Head of caudate nucleus (tissue), 42 donors: ENCODE data around the gene ZP2.
A peak's percentile ranks its signal among the peaks of the same experiment; 100 is the strongest.
"Not testable (repeated sequence)": the region's sequence is repeated elsewhere in the genome, so short reads cannot be mapped to it uniquely, and the experiment has no call there.

Experiments used
- DNase-seq, 42 donors: peaks; one replicate each; pipeline versions ENCODE4 v3.0.0 to v3.0.0-alpha.2; 2020 to 2021; ENCODE audit warnings: mixed read lengths in 7 of 42
- intact Hi-C: fragments of 100-400 bp; cut with DNase I; formaldehyde crosslinking; loops from one replicate; pipeline ENCODE4 v1.15.0; 2022

The ZP2 gene

DNA sequence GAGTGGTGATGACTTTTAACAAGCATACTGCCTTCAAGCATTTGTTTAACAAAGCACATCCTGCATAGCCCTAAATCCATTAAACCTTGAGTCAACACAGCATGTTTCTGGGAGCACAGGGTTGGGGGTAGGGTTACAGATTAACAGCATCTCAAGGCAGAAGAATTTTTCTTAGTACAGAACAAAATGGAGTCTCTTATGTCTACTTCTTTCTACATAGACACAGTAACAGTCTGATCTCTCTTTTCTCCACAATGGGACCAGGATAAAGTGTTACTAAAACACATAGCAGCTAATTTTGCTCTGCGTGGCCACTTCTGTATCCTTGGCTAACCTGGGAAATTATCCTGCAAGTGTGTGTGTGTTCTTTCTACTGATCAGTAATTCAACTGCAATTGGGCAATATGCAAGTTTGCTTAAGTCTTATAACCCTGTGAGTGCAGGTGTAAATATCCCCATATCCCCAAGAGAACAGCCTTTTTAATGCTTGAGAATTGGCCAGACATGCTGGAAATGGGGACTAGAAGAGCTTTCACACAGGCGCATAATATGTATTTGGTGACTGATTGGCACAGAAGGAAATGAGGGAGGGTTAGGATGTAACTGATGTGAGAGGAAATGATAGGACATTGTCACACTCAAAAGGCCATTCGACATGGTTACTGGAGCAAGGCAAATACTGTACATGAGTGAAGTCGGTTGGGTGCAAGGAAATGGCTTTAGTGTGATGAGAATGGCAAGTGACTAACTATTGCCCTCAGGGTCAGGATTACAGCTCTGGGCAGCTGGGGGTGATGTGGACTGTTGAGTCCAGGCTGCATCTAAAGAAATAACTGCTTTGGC is 11.3 kb upstream of the ZP2 start:
- DNase-seq: no peak
- intact Hi-C loops: no loop called here

DNA sequence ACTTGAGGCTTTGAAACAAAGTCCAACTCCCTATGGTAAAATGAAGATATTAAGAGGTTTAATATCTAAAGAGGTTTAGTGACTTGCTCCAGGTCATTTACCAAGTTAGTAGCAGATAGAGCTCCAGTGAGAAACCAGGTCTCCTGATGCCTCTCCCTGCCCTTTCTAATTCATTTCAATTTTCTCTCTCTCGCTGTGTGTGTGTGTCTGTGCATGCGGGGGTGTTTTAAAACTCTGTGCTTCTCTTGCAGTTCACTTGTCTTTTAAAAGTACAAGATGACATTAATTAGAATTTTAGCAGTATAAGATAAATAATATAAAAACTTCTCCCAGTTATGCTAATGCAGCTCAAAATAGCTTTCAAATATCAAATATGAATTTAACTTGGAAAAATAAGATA is 8.2 kb upstream of the ZP2 start:
- peak in 26 of 42 donors; percentile 10 to 73 (median 34) for DNase-seq
- intact Hi-C loops: no loop called here

DNA sequence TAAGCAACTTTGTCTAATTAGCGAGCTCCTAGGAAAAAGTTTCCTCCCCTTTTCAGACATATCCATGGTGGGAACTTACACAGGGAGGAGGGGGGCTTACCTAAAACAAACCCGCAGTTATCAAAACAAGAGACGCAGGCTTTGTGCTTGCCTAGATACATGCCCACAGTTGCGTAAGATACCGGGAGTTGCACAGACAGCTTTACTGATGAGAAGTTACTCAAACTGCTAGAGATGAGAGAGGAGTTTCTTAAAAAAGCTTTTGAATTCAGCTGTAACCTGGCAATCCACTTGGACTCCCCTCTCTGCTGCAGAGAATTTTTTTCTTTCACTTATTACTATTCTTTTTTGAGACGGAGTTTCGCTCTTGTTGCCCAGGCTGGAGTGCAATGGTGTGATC is 6.8 kb upstream of the ZP2 start:
- DNase-seq: peak in 28 of 42 donors; percentile 6 to 74 (median 32)
- intact Hi-C loops: no loop called here

DNA sequence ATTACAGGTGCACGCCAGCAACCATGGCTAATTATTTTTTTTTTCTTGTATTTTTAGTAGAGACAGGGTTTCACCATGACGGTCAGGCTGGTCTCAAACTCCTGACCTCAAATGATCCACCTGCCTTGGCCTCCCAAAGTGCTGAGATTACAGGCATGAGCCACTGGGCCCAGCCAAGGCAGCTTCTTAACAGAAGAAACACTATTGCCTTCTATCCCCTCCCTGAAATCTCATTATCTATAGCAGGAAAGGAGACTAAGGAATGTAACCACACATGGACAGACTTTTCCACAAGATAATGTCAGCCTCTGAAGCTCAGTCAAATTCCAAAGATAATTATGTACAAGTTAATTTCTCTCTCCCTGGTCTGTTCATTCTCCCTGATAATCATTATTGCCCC is 5.7 kb upstream of the ZP2 start:
- DNase-seq: no peak
- intact Hi-C loops: no loop called here

DNA sequence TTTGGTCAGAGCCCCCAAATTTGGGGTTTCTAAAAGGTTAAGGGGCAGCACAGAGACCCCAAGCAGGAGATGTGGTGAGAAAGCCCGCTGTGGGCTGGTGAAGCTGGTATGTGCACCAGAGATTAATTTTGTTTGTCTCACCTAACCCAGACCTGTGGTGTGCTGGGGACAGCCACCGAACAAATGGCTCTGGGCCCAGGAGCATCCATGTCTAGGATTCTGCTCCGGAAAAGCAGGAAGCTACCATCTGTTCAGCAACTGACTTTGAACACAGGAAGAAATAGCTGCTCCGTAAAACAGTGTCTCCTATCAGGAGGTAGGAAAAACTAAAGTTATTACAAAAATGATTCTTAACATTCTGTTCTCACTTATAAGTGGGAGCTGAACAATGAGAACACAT is 2.7 kb upstream of the ZP2 start:
- no peak for DNase-seq
- intact Hi-C loops: no loop called here

DNA sequence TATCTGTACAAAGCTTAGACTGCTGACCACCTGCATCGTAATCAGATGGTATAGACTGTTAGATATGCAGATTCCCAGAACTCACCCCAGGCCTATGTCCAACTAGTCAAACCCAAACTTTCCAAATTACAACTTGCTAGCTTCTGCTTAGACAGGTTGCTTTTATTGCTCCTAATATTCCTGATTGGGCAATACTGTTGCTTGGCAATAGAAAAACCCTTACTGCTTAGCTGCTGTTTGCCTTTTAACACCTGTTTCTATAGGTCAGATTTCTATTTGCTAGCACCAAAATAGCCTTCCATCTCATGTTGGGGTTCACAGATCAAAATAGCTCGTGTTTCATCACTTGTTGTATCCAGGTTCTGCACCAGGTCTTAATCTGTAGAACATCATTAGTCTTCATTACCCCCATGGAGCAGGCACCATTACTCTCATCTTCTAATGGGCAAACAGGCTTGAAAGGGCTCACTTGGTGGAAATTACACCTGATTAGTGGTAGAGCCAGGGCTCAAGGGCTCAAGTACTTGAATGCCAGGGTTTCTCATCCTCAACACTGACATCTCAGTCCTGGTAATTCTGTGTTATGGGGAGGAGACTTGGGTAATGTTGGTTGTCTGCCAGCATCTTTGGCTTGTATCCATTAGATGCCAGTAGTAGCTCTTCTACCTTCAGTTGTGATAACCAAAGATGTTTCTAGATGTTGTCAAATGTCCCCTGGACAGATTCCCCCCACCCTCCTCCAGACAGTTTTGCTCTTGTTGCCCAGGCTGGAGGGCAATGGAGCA is 2.7 kb downstream of the ZP2 start:
- DNase-seq: no peak
- intact Hi-C loops: no loop called here

DNA sequence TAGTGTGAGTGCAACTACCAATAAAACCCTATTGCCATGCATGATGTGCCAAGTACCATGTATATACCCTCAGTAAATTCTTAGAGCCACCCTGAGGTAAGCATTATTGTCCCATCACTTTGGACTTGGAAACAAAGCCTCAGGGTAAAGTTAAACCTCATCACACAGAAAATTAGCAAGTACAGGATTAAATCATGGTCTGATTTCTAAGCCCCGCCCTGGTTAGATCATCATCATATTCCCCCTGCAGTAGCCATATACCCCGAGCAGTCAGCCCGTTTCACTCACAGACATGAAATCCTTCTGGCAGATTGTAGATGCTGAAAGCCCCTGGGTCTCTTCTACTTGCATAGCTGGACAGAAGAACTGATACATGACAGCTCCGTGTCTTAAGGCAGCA is 4.8 kb downstream of the ZP2 start:
- DNase-seq: no peak
- intact Hi-C loops: no loop called here

DNA sequence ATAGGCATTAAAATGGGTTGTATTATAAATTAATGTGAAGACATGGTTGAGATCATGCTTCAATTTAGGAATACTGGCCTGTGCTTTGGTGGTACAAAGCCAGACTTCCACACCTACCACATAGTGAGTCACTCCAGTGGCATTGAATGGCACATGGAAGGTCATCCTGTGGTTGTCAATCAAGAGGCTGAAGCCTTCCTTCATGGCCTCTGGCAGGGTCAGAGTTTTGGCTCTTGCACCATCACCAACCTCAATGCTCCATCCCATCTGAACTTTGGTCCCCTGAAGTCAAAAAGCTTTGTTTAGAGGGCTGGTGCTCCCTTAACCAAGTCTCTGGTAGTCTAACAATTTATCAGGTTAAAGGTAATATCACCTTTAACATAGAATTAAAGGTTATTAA is 6.1 kb downstream of the ZP2 start:
- intact Hi-C loops: no loop called here
- DNase-seq: no peak

DNA sequence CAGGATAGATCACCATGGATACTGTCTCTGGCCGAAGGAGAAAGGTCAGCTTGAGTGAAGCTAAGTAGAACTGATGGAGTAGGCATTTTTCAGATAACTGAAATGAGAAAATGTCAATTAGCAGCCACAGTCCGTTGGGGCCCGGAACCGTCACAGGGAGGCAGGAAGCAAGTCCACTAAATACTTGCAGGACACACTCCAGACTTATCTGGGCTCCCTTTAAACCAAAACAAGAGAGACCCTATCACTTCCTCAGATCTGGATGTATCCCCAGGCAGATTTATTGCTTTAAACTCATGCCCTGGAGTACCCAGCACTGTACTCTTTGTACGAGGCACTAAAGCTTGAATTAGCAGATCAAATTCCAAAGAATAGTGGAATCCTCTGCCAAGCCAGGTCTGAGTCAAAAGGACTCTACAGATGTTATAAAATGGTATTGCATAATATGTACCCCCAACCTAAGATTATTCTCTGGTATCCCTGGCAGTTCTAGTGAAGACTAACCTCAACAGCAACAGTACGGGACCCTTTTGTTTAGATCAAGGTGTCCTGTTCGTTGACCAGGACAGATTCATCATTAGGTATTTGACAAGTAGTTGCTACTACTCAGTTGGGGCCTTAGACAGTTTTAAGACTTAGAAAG is 8.1 kb downstream of the ZP2 start:
- intact Hi-C loops: no loop called here
- DNase-seq: no peak

DNA sequence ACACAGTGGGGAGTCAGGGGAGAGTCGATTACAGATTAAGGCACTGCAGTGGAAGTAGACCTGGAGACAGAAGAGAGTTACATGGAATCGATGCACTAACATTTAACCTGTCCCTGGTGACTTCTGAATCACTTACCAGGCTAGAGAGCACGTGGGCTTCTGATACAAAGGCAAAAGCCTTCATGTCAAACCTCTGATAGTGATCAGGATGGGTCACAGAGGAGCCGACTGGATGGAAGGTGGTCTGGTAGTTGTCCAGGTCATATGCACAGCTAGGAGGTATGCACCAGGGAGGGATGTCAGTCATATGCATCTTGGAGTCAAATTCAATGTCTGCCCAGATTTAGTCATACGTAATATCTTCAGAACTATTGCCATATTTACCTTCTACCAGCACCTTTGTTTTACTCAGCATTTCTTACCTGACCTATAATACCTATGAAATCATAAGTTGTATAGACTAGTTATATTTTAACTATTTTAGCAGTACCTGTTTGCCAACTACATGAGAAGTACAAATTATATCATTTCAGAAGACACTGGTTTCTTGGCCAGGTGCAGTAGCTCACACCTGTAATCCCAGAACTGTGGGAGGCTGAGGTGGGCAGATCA is 11.7 kb downstream of the ZP2 start:
- DNase-seq: no peak
- intact Hi-C loops: no loop called here

DNA sequence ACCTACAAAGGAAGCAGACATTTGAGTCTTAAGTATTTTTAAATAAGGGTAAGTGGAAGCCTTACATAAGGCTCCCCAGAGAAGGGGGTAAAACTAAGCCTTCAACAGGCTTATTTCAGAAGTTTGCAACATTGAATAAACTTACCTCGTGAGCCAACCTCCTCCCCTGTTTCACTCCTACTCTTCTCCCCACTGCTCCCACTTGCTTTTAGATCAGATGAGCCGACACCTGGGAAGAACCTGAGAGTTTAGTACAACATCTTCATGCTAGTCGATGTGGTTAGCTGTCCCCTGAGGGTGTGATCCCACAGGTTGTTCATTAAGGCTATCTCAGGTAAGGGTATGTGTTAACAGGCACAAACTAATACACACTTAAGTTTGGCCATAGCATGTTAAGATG is 13.8 kb downstream of the ZP2 start:
- peak in 19 of 42 donors; percentile 8 to 75 (median 30) for DNase-seq
- intact Hi-C loops: no loop called here

DNA sequence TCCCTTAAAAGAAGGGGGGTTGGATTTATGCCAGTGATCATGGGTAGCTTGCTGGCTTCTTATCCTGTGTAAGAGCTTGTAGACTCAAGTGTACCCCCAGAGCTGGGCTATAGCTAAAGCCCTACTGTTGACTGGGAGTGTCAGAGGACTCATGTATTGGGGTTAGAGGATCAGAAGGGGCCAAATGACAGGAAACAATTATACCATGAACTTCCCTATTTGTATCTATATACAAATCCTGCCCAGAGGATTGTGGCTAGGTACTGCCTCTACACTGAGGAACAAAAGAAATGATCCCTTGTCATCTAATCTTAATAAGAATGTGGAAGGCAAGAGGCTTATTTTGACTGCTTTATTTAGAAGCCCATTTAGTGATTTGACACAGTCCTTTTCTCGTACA is 14.3 kb downstream of the ZP2 start:
- intact Hi-C loops: no loop called here
- no peak for DNase-seq

DNA sequence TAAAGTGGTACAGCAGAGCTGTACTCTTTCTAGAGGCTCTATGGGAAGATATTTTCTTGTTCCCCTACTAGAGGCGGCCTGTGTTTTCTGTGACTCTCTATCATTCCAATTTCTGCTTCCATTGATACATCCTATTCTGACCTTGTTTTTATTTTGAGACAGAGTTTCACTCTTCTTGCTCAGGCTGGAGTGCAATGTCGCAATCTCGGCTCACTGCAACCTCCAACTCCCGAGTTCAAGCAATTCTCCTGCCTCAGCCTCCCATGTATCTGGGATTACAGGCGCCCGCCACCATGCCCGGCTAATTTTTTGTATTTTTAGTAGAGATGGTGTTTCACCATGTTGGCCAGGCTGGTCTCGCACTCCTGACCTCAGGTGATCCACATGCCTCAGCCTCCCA is 16.0 kb downstream of the ZP2 start:
- intact Hi-C loops, DNase-seq: not testable (repeated sequence)

DNA sequence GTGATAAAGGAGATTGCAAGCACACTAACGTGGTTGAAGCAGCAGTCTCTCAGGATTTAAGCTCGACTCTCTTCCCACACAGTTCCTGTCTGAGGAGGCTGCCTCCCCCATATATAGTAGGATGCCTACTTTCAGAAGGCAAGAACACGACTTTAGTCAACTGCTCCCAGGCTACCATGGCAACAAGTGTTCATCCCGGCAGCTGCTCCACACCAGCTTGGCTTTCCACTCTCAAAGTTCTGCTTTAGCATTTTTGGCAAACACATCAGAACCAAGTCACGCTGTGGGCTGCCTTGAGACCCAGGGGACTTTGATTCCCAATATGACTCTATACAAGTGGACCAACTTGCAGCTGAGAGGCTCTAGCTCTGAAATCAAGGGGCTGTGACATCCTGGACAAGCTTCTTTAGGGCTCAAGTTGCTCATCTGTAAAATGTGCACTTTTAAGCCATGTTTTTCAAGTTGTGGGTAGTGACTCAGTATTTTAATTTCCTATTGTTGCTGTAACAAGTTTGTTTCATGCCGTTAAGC is 16.5 kb downstream of the ZP2 start:
- intact Hi-C loops: no loop called here
- peak; percentile 17 to 92 (median 62) for DNase-seq

DNA sequence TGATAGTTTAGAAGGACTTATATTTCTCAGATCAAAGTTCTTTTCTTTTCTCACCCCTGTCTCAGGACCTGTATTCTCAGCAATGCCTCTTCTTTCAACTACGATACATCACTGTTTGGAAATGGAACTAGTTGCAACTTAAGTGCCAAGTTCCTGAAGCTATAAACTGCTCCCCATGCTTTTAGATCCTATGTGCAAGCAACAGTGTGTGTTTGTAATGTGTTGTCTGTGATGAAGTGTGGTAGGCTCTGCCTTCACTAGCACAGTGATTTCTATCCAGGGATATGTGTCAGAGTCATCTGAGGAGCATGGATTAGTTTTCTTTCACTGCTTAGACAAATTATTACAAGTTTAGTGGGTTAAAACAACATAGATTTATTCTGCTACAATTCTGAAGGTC is 18.4 kb downstream of the ZP2 start:
- no peak for DNase-seq
- intact Hi-C loops: no loop called here

DNA sequence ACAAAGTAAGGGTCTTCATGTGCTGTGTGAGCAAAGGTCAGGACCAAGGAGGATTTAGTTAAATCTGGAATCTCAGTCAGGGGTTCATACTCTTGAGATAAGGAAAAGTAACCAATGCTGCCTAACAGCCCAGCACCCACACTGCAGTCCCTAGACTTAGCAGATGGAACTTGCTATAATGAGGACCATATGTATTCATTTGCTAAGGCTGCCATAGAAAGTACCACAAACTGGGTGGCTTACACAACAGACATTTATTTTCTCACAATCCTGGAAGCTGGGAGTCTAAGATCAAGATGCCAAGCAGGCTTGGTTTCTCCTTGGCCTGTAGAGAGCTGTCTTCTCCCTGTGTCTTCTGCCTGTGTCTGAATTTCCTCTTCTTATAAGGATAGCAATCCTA is 20.8 kb downstream of the ZP2 start:
- no peak for DNase-seq
- intact Hi-C loops: no loop called here

DNA sequence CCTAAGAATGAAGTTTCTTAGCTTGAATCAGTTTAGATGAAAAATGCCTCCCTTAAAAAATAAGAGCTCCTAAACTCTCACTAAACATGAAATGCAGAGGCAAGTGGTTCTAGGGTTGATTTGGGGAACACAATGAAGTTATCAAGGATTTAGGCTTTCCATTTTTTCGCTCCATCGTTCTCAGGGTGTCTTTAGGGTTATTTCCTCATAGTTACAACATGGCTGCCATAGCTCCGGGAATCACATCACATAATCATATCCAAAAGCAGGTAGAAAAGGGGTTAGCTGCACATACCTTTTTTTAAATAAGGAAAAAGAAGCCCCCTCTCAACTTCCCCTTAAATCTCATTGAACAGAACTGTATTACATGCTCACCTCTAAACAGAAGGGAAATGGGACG is 21.4 kb downstream of the ZP2 start:
- intact Hi-C loops: no loop called here
- DNase-seq: no peak

DNA sequence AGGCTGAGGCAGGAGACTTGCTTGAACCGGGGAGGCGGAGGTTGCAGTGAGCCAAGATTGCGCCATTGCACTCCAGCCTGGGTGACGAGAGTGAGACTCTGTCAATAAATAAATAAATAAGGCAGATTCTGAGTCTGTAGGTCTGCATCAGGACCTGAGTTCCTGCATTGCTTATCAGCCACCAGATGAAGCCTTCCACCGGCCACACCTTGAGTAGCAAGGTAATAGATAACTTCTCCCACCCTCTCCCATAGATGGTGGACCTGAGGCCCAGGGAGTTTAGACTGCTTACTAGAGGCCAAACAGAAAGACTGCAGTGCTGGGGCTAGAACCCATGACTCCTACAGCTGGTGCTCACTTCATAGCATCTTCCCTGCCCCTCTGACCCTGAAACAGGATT is 22.1 kb downstream of the ZP2 start:
- DNase-seq: no peak
- intact Hi-C loops: loop anchor here (10.0 kb wide), 1 partner anchor 115 kb away; no protein-coding TSS in a partner anchor

DNA sequence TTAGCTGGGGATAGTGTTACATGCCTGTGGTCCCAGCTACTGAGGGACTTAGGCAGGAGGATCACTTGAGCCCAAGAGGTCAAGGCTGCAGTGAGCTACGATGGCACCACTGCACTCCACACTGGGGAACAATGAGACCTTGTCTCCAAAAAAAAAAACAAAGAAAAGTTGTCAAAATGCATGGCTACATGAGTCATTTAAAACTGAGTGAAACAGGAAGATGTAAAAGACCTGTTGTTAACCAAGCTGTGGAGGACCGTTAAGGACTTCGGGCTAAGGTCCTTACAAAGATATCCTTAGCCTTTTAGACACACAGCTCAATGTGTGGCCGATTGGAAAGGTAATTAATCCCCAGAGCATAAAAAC is 25.1 kb downstream of the ZP2 start:
- no peak for DNase-seq
- intact Hi-C loops: loop anchor here (10.0 kb wide), 1 partner anchor 118 kb away; no protein-coding TSS in a partner anchor
